Thoracic aorta (tissue), 2 donors: ENCODE data around the gene RALGAPA1. TPM values are rescaled to one million over a fixed set of nuclear protein-coding genes. Genes with fewer than 3 reads are reported as not detected.
A peak's percentile ranks its signal among the peaks of the same experiment; 100 is the strongest.

Experiments
- ATAC-seq: fragments of 150-250 bp; one replicate; pipeline ENCODE4 v1.8.0; 2017; ENCODE audit warnings: low read depth; ENCODE audit not compliant: insufficient number of reproducible peaks, low FRiP score
- DNase-seq: peaks from one replicate; pipeline ENCODE4 v3.0.0-alpha.2; 2020; ENCODE audit warnings: low spot score
- H3K27ac ChIP-seq, 2 donors: fragments of 200-600 bp; sonication (generic); 1 replicate in 1 of 2; 2 replicates in 1 of 2; pipeline ENCODE4 v1.5.1; 2016; ENCODE audit warnings: mild to moderate bottlenecking in 2 of 2, moderate library complexity in 2 of 2
- H3K27me3 ChIP-seq: fragments of 200-600 bp; sonication (generic); replicated peaks from 2 replicates; pipeline ENCODE4 v1.6.0; 2016; ENCODE audit warnings: mild to moderate bottlenecking; ENCODE audit not compliant: insufficient read depth
- H3K36me3 ChIP-seq: fragments of 200-600 bp; sonication (generic); one replicate; pipeline ENCODE4 v1.5.1; 2016
- H3K4me1 ChIP-seq, 2 donors: fragments of 200-600 bp; sonication (generic); 1 replicate in 1 of 2; 2 replicates in 1 of 2; pipeline versions ENCODE4 v1.5.1 to v1.6.0; 2016; ENCODE audit warnings: low read depth in 2 of 2, mild to moderate bottlenecking in 1 of 2; ENCODE audit not compliant: control insufficient read depth in 1 of 2
- H3K4me3 ChIP-seq: fragments of 200-600 bp; sonication (generic); 2 replicates; pipeline ENCODE4 v1.5.1; 2016; ENCODE audit warnings: mild to moderate bottlenecking
- H3K9me3 ChIP-seq: fragments of 200-600 bp; sonication (generic); 2 replicates; pipeline ENCODE4 v1.5.1; 2016
- CTCF ChIP-seq: fragments of 200-600 bp; sonication (generic); IDR thresholded peaks from one replicate; pipeline ENCODE4 v1.5.1; 2019; ENCODE audit warnings: antibody characterized with exemption
- total RNA-seq, 2 donors: library from RNA; depleted of rRNA; stranded (reverse); fragments of >200 nt; gene quantifications; one replicate each; pipeline versions ENCODE4 v1.1.0 to v1.2.3, GENCODE V29; 2016

Gene RALGAPA1
- total RNA-seq, 2 donors from 2014 or later = 73.2 to 88.0 TPM

DNA sequence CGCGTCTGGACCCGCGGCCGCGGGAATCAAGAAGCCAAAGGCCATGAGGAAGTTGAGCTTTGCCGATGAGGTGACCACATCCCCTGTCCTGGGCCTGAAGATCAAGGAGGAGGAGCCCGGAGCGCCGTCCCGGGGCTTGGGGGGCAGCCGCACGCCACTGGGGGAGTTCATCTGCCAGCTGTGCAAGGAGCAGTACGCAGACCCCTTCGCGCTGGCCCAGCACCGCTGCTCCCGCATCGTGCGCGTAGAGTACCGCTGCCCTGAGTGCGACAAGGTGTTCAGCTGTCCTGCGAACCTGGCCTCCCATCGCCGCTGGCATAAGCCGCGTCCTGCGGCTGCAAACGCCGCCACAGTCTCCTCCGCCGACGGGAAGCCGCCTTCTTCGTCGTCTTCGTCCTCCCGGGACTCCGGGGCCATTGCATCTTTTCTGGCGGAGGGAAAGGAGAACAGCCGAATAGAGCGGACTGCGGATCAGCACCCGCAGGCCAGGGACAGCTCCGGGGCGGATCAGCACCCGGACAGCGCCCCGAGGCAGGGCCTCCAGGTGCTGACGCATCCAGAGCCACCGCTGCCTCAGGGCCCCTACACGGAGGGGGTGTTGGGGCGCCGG, 274.1 kb downstream of the RALGAPA1 start:
- peaks cover 18 to 30% of the 10 kb centered on the region in 2 donors for H3K4me1 ChIP-seq
- H3K27me3 ChIP-seq = peaks cover 21% of the 10 kb centered on the region

GRCh38 chr14:35534208-35534872, 274.8 kb downstream of the RALGAPA1 start:
- Histone ChIP-seq H3K4me3 (peak overlapping the region; percentile 73), H3K27ac (no peak overlapping the region), H3K9me3 (no peaks in the 10 kb centered on the region), H3K4me1 (peaks cover 18 to 30% of the 10 kb centered on the region in 2 donors), H3K27me3 (peaks cover 21% of the 10 kb centered on the region), H3K36me3 (no peaks in the 10 kb centered on the region)
- ATAC-seq (no peak), DNase-seq (no peak)
- TF ChIP-seq CTCF = no peak

More for the DNA sequence above, 274.1 kb downstream of the RALGAPA1 start:
- no peaks in the 10 kb centered on the region for H3K9me3 ChIP-seq
- ATAC-seq (no peak), DNase-seq (no peak)
- H3K27ac ChIP-seq = no peak overlapping the region
- no peaks in the 10 kb centered on the region for H3K36me3 ChIP-seq
- no peak for TF ChIP-seq CTCF
- H3K4me3 ChIP-seq = peak overlapping the region; percentile 73

- H3K27me3 ChIP-seq = peaks cover 21% of the 10 kb centered on the region
- no peaks in the 10 kb centered on the region for H3K9me3 ChIP-seq
- no peak for DNase-seq
Measured at GRCh38 chr14:35533357-35534207, 275.5 kb downstream of the RALGAPA1 start, which contains the start of gene INSM2. Gene INSM2 (plus strand): TSS chr14:35534164. CDS start chr14:35534253, 89 bp downstream.

GRCh38 chr14:35532783-35533356, 276.2 kb downstream of the RALGAPA1 start:
- TF ChIP-seq CTCF = no peak
- H3K4me3 ChIP-seq = peak overlapping the region; percentile 73
- no peaks in the 10 kb centered on the region for H3K36me3 ChIP-seq
- H3K4me1 ChIP-seq = peaks cover 18 to 30% of the 10 kb centered on the region in 2 donors
- DNase-seq (no peak), ATAC-seq (no peak)
- H3K27me3 ChIP-seq = peaks cover 21% of the 10 kb centered on the region
- H3K9me3 ChIP-seq = no peaks in the 10 kb centered on the region
- H3K27ac ChIP-seq = no peak overlapping the region

More at GRCh38 chr14:35533357-35534207, 275.5 kb downstream of the RALGAPA1 start, which contains the start of gene INSM2:
- Histone ChIP-seq H3K27ac (no peak within 1 kb of the TSS), H3K4me3 (peak within 1 kb of the TSS; percentile 73), H3K36me3 (no peaks in the 10 kb centered on the region), H3K4me1 (peaks cover 18 to 30% of the 10 kb centered on the region in 2 donors)
- no peak for ATAC-seq
- no peak for TF ChIP-seq CTCF
